ENCODE results near the gene CCDC178. TPM values are rescaled to one million over a fixed set of nuclear protein-coding genes. Genes with fewer than 3 reads are reported as not detected.

The CCDC178 gene
- total and polyA plus RNA-seq, 2 of the 4 experiments (the other 2 are of a cell fraction), result not detected

DNA sequence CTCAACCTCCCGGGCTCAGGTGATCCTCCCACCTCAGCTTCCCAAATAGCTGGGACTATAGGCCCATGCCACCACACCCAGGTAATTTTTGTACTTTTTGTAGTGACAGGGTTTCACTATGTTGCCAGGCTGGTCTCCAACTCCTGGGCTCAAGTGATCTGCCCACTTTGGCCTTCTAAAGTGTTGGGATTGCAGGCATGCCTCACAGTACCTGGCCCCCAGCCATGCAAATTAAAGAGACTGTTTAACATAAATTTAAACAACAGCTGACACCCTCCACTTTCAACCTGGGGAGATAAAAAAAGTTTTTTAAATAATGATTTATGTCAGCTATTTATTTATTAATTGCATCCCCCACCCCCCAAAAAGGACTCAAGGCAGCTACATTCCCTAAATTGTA is 234.7 kb downstream of the CCDC178 start:
- POLR2A ChIA-PET (ENCODE audit: unreplicated experiment), result no interaction called here
- Histone ChIP-seq H2BK5ac (ENCODE audit: low read depth, low read length, poor library complexity, severe bottlenecking) (no peak overlapping the region), H4K20me1 (ENCODE audit: insufficient read depth, low read length) (no peaks in the 10 kb centered on the region), H2AK5ac (ENCODE audit: low read depth, low read length) (no peak overlapping the region), H3K27me3 (ENCODE audit: control insufficient read depth, insufficient read depth, low read length) (no peaks in the 10 kb centered on the region), H4K8ac (ENCODE audit: low read depth in 2 of 2, low read length in 2 of 2) (no peak overlapping the region), H3K4me1 (ENCODE audit: control insufficient read depth, insufficient read depth, low read length) (no peaks in the 10 kb centered on the region), H3K4me2 (ENCODE audit: low read depth, low read length) (no peak overlapping the region), H3K4me3 (ENCODE audit: insufficient read depth, low read depth, low read length) (no peak overlapping the region), H3K4ac (ENCODE audit: low read depth, low read length) (no peak overlapping the region), H3K79me1 (ENCODE audit: low read depth in 1 of 2, low read length in 2 of 2) (no peaks in the 10 kb centered on the region), H3K36me3 (ENCODE audit: control insufficient read depth, insufficient read depth, low read length) (no peaks in the 10 kb centered on the region), H3K9me3 (ENCODE audit: control insufficient read depth, insufficient read depth, low read length) (no peaks in the 10 kb centered on the region), H3K9ac (ENCODE audit: low read depth, low read length) (no peak overlapping the region), H3K18ac (ENCODE audit: low read depth, low read length) (no peak overlapping the region), H3K14ac (replicated peaks; ENCODE audit: low read depth, low read length) (no peak overlapping the region), H2BK20ac (ENCODE audit: low read depth, low read length) (no peak overlapping the region), H3K9me1 (ENCODE audit: insufficient read depth, low read length) (no peaks in the 10 kb centered on the region), H2AFZ (replicated peaks; ENCODE audit: low read length, poor library complexity) (no peak overlapping the region), H2BK120ac (ENCODE audit: low read depth, low read length) (no peak overlapping the region), H3K27ac (ENCODE audit: insufficient read depth, low read length) (no peak overlapping the region), H3K23ac (ENCODE audit: low read depth, low read length) (no peak overlapping the region), H2AK9ac (replicated peaks; ENCODE audit: low read depth, low read length, poor library complexity) (no peak overlapping the region), H4K5ac (ENCODE audit: low read depth, low read length) (no peak overlapping the region), H4K91ac (ENCODE audit: insufficient read depth, low read depth, low read length) (no peak overlapping the region), H2BK15ac (ENCODE audit: low read depth, low read length) (no peak overlapping the region), H3K56ac (ENCODE audit: extremely low read depth, insufficient read depth, low read length) (no peak overlapping the region)
- CTCF ChIA-PET, result interaction anchor here (1.2 kb wide), 1 partner anchor 26 kb away, joined by 3 read pairs; no protein-coding TSS in a partner anchor
- dilution Hi-C loops (cut with HindIII; ENCODE audit: low sequenced_read_pairs, unreplicated experiment), result no loop called here
- no peak for TF ChIP-seq CHD1 (IDR thresholded peaks at IDR 0.05; ENCODE audit: low read depth, low read length)
- no peak for TF ChIP-seq MAZ (IDR thresholded peaks at IDR 0.05; ENCODE audit: borderline replicate concordance, low read depth, low read length)
- TF ChIP-seq, protein P1, sequence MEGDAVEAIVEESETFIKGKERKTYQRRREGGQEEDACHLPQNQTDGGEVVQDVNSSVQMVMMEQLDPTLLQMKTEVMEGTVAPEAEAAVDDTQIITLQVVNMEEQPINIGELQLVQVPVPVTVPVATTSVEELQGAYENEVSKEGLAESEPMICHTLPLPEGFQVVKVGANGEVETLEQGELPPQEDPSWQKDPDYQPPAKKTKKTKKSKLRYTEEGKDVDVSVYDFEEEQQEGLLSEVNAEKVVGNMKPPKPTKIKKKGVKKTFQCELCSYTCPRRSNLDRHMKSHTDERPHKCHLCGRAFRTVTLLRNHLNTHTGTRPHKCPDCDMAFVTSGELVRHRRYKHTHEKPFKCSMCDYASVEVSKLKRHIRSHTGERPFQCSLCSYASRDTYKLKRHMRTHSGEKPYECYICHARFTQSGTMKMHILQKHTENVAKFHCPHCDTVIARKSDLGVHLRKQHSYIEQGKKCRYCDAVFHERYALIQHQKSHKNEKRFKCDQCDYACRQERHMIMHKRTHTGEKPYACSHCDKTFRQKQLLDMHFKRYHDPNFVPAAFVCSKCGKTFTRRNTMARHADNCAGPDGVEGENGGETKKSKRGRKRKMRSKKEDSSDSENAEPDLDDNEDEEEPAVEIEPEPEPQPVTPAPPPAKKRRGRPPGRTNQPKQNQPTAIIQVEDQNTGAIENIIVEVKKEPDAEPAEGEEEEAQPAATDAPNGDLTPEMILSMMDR (conservative IDR thresholded peaks at IDR 0.05; ENCODE audit: low read depth, low read length), result no peak
- no peak for TF ChIP-seq MAFK (IDR thresholded peaks at IDR 0.05; ENCODE audit: low read depth, low read length)
- TF ChIP-seq SMC3 (IDR thresholded peaks at IDR 0.05; ENCODE audit: low read depth, low read length), result no peak
- no peak for TF ChIP-seq USF2 (IDR thresholded peaks at IDR 0.05; ENCODE audit: low read depth, low read length)
- TF ChIP-seq BHLHE40 (IDR thresholded peaks at IDR 0.05; ENCODE audit: low read depth, low read length), result no peak
- TF ChIP-seq NFE2L2 (IDR thresholded peaks at IDR 0.05; ENCODE audit: low read depth, low read length), result no peak
- TF ChIP-seq POLR2A (IDR thresholded peaks at IDR 0.05; ENCODE audit: low read depth, low read length), result no peak
- ATAC-seq (ENCODE audit: low read depth) (no peak), DNase-seq (no peak)
- in situ Hi-C loops (cut with MboI; ENCODE audit: low sequenced_read_pairs), result no loop called here
- no TSS peak for BruUV-seq (replicated peaks)
- no CpG with 5 or more reads among the region's 1 CpG for WGBS, 2 experiments (ENCODE audit: extremely low coverage in 2 of 2, insufficient read length in 1 of 2)
- intact Hi-C loops (cut with micrococcal nuclease), result no loop called here
